Upper lobe of left lung (tissue), 6 donors: Measurements from ENCODE around the gene TCEA3. TPM values are rescaled to one million over a fixed set of nuclear protein-coding genes. Genes with fewer than 3 reads are reported as not detected.

Source experiments
- ATAC-seq, 2 donors: fragments of 200-7000 bp; cut with Tn5 transposase; one replicate each; pipeline ENCODE4 v1.9.1; 2022; ENCODE audit warnings: mild to moderate bottlenecking in 2 of 2, moderate library complexity in 2 of 2; ENCODE audit not compliant: low FRiP score in 2 of 2
- DNase-seq, 2 donors: peaks; one replicate each; pipeline ENCODE4 v3.0.0-alpha.2; 2019 to 2020
- H3K27ac ChIP-seq, 4 donors: fragments of 200-600 bp; sonication (generic); one replicate each; pipeline ENCODE4 v1.5.1; 2016 to 2019
- H3K27me3 ChIP-seq, 4 donors: fragments of 200-600 bp; sonication (generic); one replicate each; pipeline ENCODE4 v1.5.1; 2017 to 2019
- H3K36me3 ChIP-seq, 4 donors: fragments of 200-600 bp; sonication (generic); one replicate each; pipeline ENCODE4 v1.5.1; 2016 to 2019
- H3K4me1 ChIP-seq, 4 donors: fragments of 200-600 bp; sonication (generic); one replicate each; pipeline ENCODE4 v1.5.1; 2018 to 2019
- H3K4me3 ChIP-seq, 4 donors: fragments of 200-600 bp; sonication (generic); one replicate each; pipeline ENCODE4 v1.5.1; 2017 to 2019; ENCODE audit warnings: mild to moderate bottlenecking in 2 of 4, moderate library complexity in 1 of 4
- H3K9me3 ChIP-seq, 4 donors: fragments of 200-600 bp; sonication (generic); one replicate each; pipeline ENCODE4 v1.5.1; 2018 to 2019
- CTCF ChIP-seq, 6 experiments: fragments of 450-650 bp in 4 of 6; fragments of 200-600 bp in 2 of 6; sonication (generic) in 2 of 6; IDR thresholded peaks; one replicate each; pipeline ENCODE4 v1.5.1; 2016 to 2019; ENCODE audit warnings: antibody characterized with exemption in 6 of 6
- EP300 ChIP-seq, 4 donors: sonication (generic); formaldehyde crosslinking; IDR thresholded peaks; one replicate each; pipeline ENCODE4 v1.5.1; 2017; ENCODE audit warnings: antibody characterized with exemption in 4 of 4, control low read depth in 2 of 4
- POLR2A ChIP-seq, 4 donors: fragments of 450-650 bp; IDR thresholded peaks; one replicate each; pipeline ENCODE4 v1.5.1; 2016 to 2017; ENCODE audit warnings: antibody characterized with exemption in 4 of 4, mild to moderate bottlenecking in 2 of 4
- POLR2AphosphoS5 ChIP-seq, 2 donors: sonication (generic); formaldehyde crosslinking; IDR thresholded peaks; one replicate each; pipeline ENCODE4 v1.5.1; 2017; ENCODE audit warnings: antibody characterized with exemption in 2 of 2
- WGBS, 2 donors: methylation state at CpG; one replicate each; pipeline ENCODE4 v1.1.5; 2017 to 2018; 5-methylcytosine and 5-hydroxymethylcytosine counted together
- total RNA-seq, 6 donors: library from RNA; depleted of rRNA in 4 of 6; stranded (reverse); fragments of >200 nt in 4 of 6; gene quantifications; one replicate each; pipeline versions ENCODE4 v1.1.0 to v1.2.1, GENCODE V29; 2016 to 2021
- donor health status: DM: no; HTN: no; CAD: no; lungs with moderate emphysema.
- donor health status: DM: no; HTN: yes; CAD: no; lungs with severe emphysema.

The TCEA3 gene
- total RNA-seq, 6 donors from 2014 or later: 32.5 to 141 (median 42.9) TPM

DNA sequence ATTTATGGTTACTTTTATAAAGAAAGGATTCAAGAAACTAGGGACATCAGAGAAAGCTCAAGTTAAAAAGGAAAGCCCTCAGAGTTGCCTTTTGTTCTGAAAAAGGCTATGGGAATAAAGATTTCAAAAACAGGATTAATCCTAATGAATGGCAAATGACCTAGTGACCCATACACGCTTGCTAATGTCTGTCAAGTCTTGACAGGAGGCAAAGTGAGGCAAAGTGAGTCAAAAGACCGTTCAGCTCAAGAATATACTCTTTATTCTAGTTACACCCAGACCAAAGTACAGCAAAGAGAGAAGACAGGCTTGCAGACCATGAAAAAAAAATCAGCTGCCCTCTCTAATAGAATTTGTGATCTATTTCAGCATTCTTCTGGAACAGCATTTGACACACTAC is 58.4 kb downstream of the TCEA3 start:
- H3K27me3 ChIP-seq: no peaks in the 10 kb centered on the region
- peaks cover 13 to 54% (median 33%) of the 10 kb centered on the region in 4 donors for H3K36me3 ChIP-seq
- peaks cover 24 to 38% (median 28%) of the 10 kb centered on the region in 4 donors for H3K4me1 ChIP-seq
- H3K27ac ChIP-seq: no peak overlapping the region
- H3K9me3 ChIP-seq: peaks cover 29 to 37% (median 31%) of the 10 kb centered on the region in 4 donors
- DNase-seq (no peak), ATAC-seq (no peak)
- TF ChIP-seq POLR2A (IDR thresholded peaks at IDR 0.05) (no peak), EP300 (IDR thresholded peaks at IDR 0.05) (no peak), POLR2AphosphoS5 (IDR thresholded peaks at IDR 0.05) (no peak)
- 94 to 100% methylated on average over 2 of the region's 2 CpGs for WGBS, 2 donors
- peak overlapping the region in 1 of 4 donors; percentile 3 for H3K4me3 ChIP-seq

DNA sequence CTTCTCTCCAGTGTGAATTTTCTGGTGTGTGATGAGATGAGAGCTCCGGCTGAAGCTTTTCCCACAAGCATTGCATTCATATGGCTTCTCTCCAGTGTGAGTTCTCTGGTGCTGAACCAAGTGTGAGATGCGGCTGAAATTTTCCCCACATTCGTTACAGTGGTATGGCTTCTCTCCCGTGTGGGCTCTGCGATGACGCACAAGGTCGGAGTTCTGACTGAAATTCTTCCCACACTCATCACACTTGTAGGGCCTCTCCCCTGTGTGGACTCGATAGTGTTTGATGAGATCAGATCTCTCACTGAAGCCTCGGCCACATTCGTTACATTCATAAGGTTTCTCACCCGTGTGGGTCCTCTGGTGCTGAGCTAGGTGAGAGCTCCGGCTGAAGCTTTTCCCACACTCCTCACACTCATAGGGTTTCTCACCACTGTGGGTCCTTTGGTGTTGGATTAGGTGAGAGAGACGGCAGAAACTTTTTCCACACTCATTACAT is 62.3 kb downstream of the TCEA3 start:
- H3K36me3 ChIP-seq: peaks cover 13 to 79% (median 41%) of the 10 kb centered on the region in 4 donors

DNA sequence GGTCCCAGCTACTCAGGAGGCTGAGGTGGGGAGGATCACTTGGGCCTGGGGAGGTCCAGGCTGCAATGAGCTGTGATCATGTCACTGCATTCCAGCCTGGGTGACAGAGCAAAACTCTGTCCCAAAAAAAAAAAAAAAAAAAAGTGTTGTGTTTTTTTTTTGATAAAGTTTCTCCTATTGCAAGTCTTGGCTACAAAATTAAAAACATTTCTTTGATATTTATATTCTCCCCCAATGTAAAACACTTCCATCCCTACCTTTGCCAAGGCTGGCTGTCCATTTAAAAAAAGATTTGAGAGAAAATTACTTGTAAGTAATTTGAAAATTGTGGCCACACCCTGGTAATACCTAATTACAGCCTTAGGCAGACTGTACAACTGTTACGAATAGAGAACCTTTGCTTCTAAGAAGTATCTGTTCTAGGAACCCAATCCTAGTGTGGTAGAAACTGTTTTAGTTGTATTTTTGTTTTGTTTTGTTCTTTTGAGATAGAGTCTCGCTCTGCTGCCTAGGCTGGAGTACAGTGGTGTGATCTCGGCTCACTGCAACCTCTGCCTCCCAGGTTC is 66.2 kb downstream of the TCEA3 start:
- Histone ChIP-seq H3K27ac (no peak overlapping the region), H3K36me3 (peaks cover 13 to 48% (median 29%) of the 10 kb centered on the region in 4 donors), H3K4me3 (no peak overlapping the region), H3K9me3 (peaks cover 30 to 39% (median 37%) of the 10 kb centered on the region in 4 donors), H3K27me3 (no peaks in the 10 kb centered on the region), H3K4me1 (no peaks in the 10 kb centered on the region)
- no peak for DNase-seq
- TF ChIP-seq POLR2A (IDR thresholded peaks at IDR 0.05): no peak
- TF ChIP-seq POLR2AphosphoS5 (IDR thresholded peaks at IDR 0.05): no peak
- TF ChIP-seq EP300 (IDR thresholded peaks at IDR 0.05): no peak
- TF ChIP-seq CTCF (IDR thresholded peaks at IDR 0.05): no peak
- ATAC-seq: no peak
- 93 to 96% methylated on average over 3 of the region's 3 CpGs for WGBS, 2 donors

More for the DNA sequence above, 62.3 kb downstream of the TCEA3 start:
- no peak overlapping the region for H3K4me3 ChIP-seq
- H3K27ac ChIP-seq: no peak overlapping the region
- H3K27me3 ChIP-seq: no peaks in the 10 kb centered on the region
- ATAC-seq (no peak), DNase-seq (no peak)
- 95 to 98% methylated on average over 12 of the region's 13 CpGs for WGBS, 2 donors
- peaks cover 5 to 12% (median 8%) of the 10 kb centered on the region in 4 donors for H3K4me1 ChIP-seq
- TF ChIP-seq CTCF (IDR thresholded peaks at IDR 0.05) (no peak), POLR2AphosphoS5 (IDR thresholded peaks at IDR 0.05) (no peak)
- peaks cover 38 to 50% (median 46%) of the 10 kb centered on the region in 4 donors for H3K9me3 ChIP-seq

- Histone ChIP-seq H3K4me1 (no peaks in the 10 kb centered on the region), H3K36me3 (peaks cover 3 to 38% (median 20%) of the 10 kb centered on the region in 4 donors), H3K4me3 (no peak overlapping the region), H3K27me3 (no peaks in the 10 kb centered on the region), H3K9me3 (peaks cover 19 to 28% (median 26%) of the 10 kb centered on the region in 4 donors), H3K27ac (peak overlapping the region in 1 of 4 donors; percentile 10)
- DNase-seq (no peak), ATAC-seq (no peak)
- WGBS, 2 donors: 60 to 68% methylated on average over 3 of the region's 3 CpGs
- TF ChIP-seq POLR2A (IDR thresholded peaks at IDR 0.05) (no peak), EP300 (IDR thresholded peaks at IDR 0.05) (no peak), POLR2AphosphoS5 (IDR thresholded peaks at IDR 0.05) (no peak), CTCF (IDR thresholded peaks at IDR 0.05) (no peak)
These were observed 67.2 kb downstream of the TCEA3 start for GRCh38 chr1:23357138-23357908.

GRCh38 chr1:23356471-23357137 is 67.9 kb downstream of the TCEA3 start:
- no peak for TF ChIP-seq POLR2AphosphoS5 (IDR thresholded peaks at IDR 0.05)
- no peak for TF ChIP-seq POLR2A (IDR thresholded peaks at IDR 0.05)
- WGBS, 2 donors: 87 to 90% methylated on average over 8 of the region's 8 CpGs
- no peaks in the 10 kb centered on the region for H3K27me3 ChIP-seq

More at GRCh38 chr1:23356471-23357137, 67.9 kb downstream of the TCEA3 start:
- H3K4me1 ChIP-seq: no peaks in the 10 kb centered on the region
- H3K27ac ChIP-seq: no peak overlapping the region
- DNase-seq (no peak), ATAC-seq (no peak)
- peaks cover 0 to 30% (median 13%) of the 10 kb centered on the region in 4 donors for H3K36me3 ChIP-seq
- H3K4me3 ChIP-seq: no peak overlapping the region
- peaks cover 12 to 21% (median 19%) of the 10 kb centered on the region in 4 donors for H3K9me3 ChIP-seq
